GM23338 (cell line): ENCODE measurements around the gene REM2. TPM values are rescaled to one million over a fixed set of nuclear protein-coding genes. Genes with fewer than 3 reads are reported as not detected.

Source experiments
- ATAC-seq: fragments of 200-7000 bp; cut with Tn5 transposase; 3 replicates; pipeline ENCODE4 v1.9.1; 2020
- DNase-seq: peaks from one replicate; pipeline ENCODE4 v3.0.0-alpha.2; 2015; ENCODE audit warnings: low spot score
- H2AFZ ChIP-seq: fragments of 200-600 bp; sonication (generic); 2 replicates; pipeline ENCODE4 v1.8.0; 2016; ENCODE audit warnings: antibody characterized with exemption, mild to moderate bottlenecking, moderate library complexity
- H3F3A ChIP-seq: fragments of 200-600 bp; sonication (generic); replicated peaks from 2 replicates; pipeline ENCODE4 v1.8.0; 2017; ENCODE audit warnings: antibody characterized with exemption, mixed run types, low read depth
- H3K27ac ChIP-seq: fragments of 200-600 bp; sonication (generic); 2 replicates; pipeline ENCODE4 v1.6.1; 2016; ENCODE audit warnings: low read depth
- H3K27me3 ChIP-seq: fragments of 200-600 bp; sonication (generic); 2 replicates; pipeline ENCODE4 v1.8.0; 2016; ENCODE audit warnings: mild to moderate bottlenecking, mixed run types, moderate library complexity; ENCODE audit not compliant: insufficient read depth
- H3K36me3 ChIP-seq: fragments of 200-600 bp; sonication (generic); 2 replicates; pipeline ENCODE4 v1.8.0; 2016; ENCODE audit warnings: mild to moderate bottlenecking; ENCODE audit not compliant: insufficient read depth
- H3K4me1 ChIP-seq: fragments of 200-600 bp; sonication (generic); 2 replicates; pipeline ENCODE4 v1.8.0; 2016; ENCODE audit warnings: mild to moderate bottlenecking, moderate library complexity; ENCODE audit not compliant: insufficient read depth
- H3K4me2 ChIP-seq: fragments of 200-600 bp; sonication (generic); 2 replicates; pipeline ENCODE4 v1.7.1; 2017; ENCODE audit warnings: mixed run types
- H3K4me3 ChIP-seq: fragments of 200-600 bp; sonication (generic); 2 replicates; pipeline ENCODE4 v1.6.1; 2016; ENCODE audit warnings: mixed run types
- H3K79me2 ChIP-seq: fragments of 200-600 bp; sonication (generic); replicated peaks from 2 replicates; pipeline ENCODE4 v1.8.0; 2017; ENCODE audit warnings: mild to moderate bottlenecking; ENCODE audit not compliant: insufficient read depth
- H3K9me2 ChIP-seq: fragments of 200-600 bp; sonication (generic); 2 replicates; pipeline ENCODE4 v1.8.0; 2017; ENCODE audit not compliant: insufficient read depth
- H4K20me1 ChIP-seq: fragments of 200-600 bp; sonication (generic); replicated peaks from 2 replicates; pipeline ENCODE4 v1.8.0; 2017; ENCODE audit warnings: mild to moderate bottlenecking; ENCODE audit not compliant: insufficient read depth
- H3K27ac Mint-ChIP-seq: 2 replicates; pipeline ENCODE4 v1.8.0; 2020; ENCODE audit warnings: inconsistent platforms, mild to moderate bottlenecking, moderate library complexity, mixed read lengths
- H3K27me3 Mint-ChIP-seq: 3 replicates; pipeline ENCODE4 v1.8.0; 2022; ENCODE audit warnings: low read depth, mild to moderate bottlenecking, moderate library complexity, mixed read lengths, inconsistent platforms; ENCODE audit not compliant: insufficient read depth, poor library complexity
- H3K36me3 Mint-ChIP-seq: 3 replicates; pipeline ENCODE4 v1.8.0; 2021; ENCODE audit warnings: low read depth, mild to moderate bottlenecking, inconsistent platforms, moderate library complexity, mixed read lengths
- H3K4me1 Mint-ChIP-seq: 3 replicates; pipeline ENCODE4 v1.8.0; 2020; ENCODE audit warnings: mild to moderate bottlenecking, inconsistent platforms, mixed read lengths
- H3K4me3 Mint-ChIP-seq: 3 replicates; pipeline ENCODE4 v1.8.0; 2021; ENCODE audit warnings: moderate library complexity, mild to moderate bottlenecking, inconsistent platforms, mixed read lengths
- H3K9me3 Mint-ChIP-seq: 3 replicates; pipeline ENCODE4 v1.8.0; 2020; ENCODE audit warnings: moderate library complexity, mild to moderate bottlenecking, inconsistent platforms, mixed read lengths
- CREB1 ChIP-seq: fragments of 250-450 bp; sonication (Bioruptor Pico); IDR thresholded peaks from 2 replicates; pipeline ENCODE4 v1.5.0; 2020; ENCODE audit warnings: low read depth, mild to moderate bottlenecking, moderate library complexity
- CTCF ChIP-seq, 2 experiments: fragments of 200-600 bp in 1 of 2; sonication (generic) in 1 of 2; conservative IDR thresholded peaks; 2 replicates each; pipeline versions ENCODE4 v1.5.1 to v1.6.1; 2016 to 2017; ENCODE audit warnings: antibody characterized with exemption in 2 of 2, low read depth in 2 of 2, mild to moderate bottlenecking in 2 of 2, moderate library complexity in 1 of 2
- EZH2 ChIP-seq: fragments of 200-600 bp; sonication (generic); IDR thresholded peaks from one replicate; pipeline ENCODE4 v1.8.0; 2017; ENCODE audit warnings: antibody characterized with exemption, mild to moderate bottlenecking, low read depth; ENCODE audit not compliant: unreplicated experiment
- EZH2phosphoT487 ChIP-seq: fragments of 200-600 bp; sonication (generic); IDR thresholded peaks from one replicate; pipeline ENCODE4 v1.8.1; 2018; ENCODE audit warnings: antibody characterized with exemption; ENCODE audit not compliant: unreplicated experiment
- JUNB ChIP-seq: IDR thresholded peaks from one replicate; pipeline ENCODE4 v1.6.1; 2016; ENCODE audit warnings: antibody characterized with exemption; ENCODE audit not compliant: unreplicated experiment
- STAT1 ChIP-seq: IDR thresholded peaks from one replicate; pipeline ENCODE4 v1.6.1; 2016; ENCODE audit warnings: antibody characterized with exemption; ENCODE audit not compliant: unreplicated experiment
- ZNF114 ChIP-seq: fragments of 250-450 bp; sonication (Bioruptor Pico); IDR thresholded peaks from 2 replicates; pipeline ENCODE4 v1.5.0; 2020; ENCODE audit warnings: mild to moderate bottlenecking, moderate library complexity
- ZNF462 ChIP-seq: fragments of 250-450 bp; sonication (Bioruptor Pico); IDR thresholded peaks from 2 replicates; pipeline ENCODE4 v1.5.0; 2020; ENCODE audit warnings: mild to moderate bottlenecking, moderate library complexity
- polyA plus RNA-seq: library from polyadenylated mRNA; unstranded; fragments of >200 nt; fragmentation: Nextera tagmentation; extraction: Ambion mirVana; gene quantifications from 2 replicates; pipeline ENCODE4 v1.2.1, GENCODE V29; 2016
- total RNA-seq: library from RNA; depleted of rRNA; stranded (reverse); fragments of >200 nt; shearing (Covaris generic); gene quantifications from 2 replicates; pipeline ENCODE4 v1.2.3, GENCODE V29; 2014
- TF ChIP-seq, protein P1 (sequence below): IDR thresholded peaks from 2 replicates; pipeline ENCODE4 v1.6.1; 2016; ENCODE audit warnings: antibody characterized with exemption

REM2 gene
- total and polyA plus RNA-seq, 2 experiments from 2014 or later = 0.31 to 2.9 TPM

DNA sequence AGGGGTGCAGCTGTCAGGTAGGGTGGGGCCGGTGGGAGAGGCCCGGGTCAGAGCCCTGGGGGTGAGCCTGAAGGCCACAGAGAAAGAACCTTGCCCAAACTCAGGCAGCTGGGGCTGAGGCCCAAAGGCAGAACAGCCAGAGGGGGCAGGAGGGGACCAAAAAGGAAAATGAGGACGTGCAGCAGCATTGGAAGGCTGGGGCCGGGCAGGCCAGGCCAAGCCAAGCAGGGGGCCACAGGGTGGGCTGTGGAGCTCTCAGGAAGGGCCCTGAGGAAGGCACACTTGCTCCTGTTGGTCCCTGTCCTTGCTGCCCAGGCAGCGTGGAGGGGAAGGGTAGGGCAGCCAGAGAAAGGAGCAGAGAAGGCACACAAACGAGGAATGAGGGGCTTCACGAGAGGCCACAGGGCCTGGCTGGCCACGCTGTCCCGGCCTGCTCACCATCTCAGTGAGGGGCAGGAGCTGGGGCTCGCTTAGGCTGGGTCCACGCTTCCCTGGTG is 36.2 kb upstream of the REM2 start:
- Mint-ChIP-seq H3K36me3 (peaks cover 44% of the 10 kb centered on the region), H3K4me1 (peaks cover 25% of the 10 kb centered on the region), H3K4me3 (no peak overlapping the region), H3K27ac (no peak overlapping the region), H3K27me3 (peaks cover 10% of the 10 kb centered on the region), H3K9me3 (no peaks in the 10 kb centered on the region)
- peaks cover 19% of the 10 kb centered on the region for H3K4me1 ChIP-seq
- H2AFZ ChIP-seq = no peak overlapping the region
- no peak for TF ChIP-seq CTCF (conservative IDR thresholded peaks at IDR 0.05; ENCODE audit: low read depth in 2 of 2)
- TF ChIP-seq ZNF462 = no peak
- no peak for TF ChIP-seq EZH2phosphoT487
- no peak for TF ChIP-seq EZH2
- TF ChIP-seq ZNF114 (CRISPR knock-in tag) = no peak
- no peak for TF ChIP-seq CREB1
- no peak for TF ChIP-seq JUNB
- TF ChIP-seq, protein P1, sequence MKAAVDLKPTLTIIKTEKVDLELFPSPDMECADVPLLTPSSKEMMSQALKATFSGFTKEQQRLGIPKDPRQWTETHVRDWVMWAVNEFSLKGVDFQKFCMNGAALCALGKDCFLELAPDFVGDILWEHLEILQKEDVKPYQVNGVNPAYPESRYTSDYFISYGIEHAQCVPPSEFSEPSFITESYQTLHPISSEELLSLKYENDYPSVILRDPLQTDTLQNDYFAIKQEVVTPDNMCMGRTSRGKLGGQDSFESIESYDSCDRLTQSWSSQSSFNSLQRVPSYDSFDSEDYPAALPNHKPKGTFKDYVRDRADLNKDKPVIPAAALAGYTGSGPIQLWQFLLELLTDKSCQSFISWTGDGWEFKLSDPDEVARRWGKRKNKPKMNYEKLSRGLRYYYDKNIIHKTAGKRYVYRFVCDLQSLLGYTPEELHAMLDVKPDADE = no peak
- no peak for TF ChIP-seq STAT1
- H3K9me2 ChIP-seq = no peaks in the 10 kb centered on the region
- no peaks in the 10 kb centered on the region for H4K20me1 ChIP-seq
- no peaks in the 10 kb centered on the region for H3K27me3 ChIP-seq
- no peaks in the 10 kb centered on the region for H3K79me2 ChIP-seq
- H3K4me3 ChIP-seq = no peak overlapping the region
- H3K36me3 ChIP-seq = no peaks in the 10 kb centered on the region; the same call in 1 of the 2 replicates
- H3K27ac ChIP-seq = no peak overlapping the region
- no peak overlapping the region for H3K4me2 ChIP-seq
- no peak for ATAC-seq
- DNase-seq = no peak
- peaks cover 14% of the 10 kb centered on the region for H3F3A ChIP-seq
